ENCODE data around the gene TMEM59L.

Gene TMEM59L

DNA sequence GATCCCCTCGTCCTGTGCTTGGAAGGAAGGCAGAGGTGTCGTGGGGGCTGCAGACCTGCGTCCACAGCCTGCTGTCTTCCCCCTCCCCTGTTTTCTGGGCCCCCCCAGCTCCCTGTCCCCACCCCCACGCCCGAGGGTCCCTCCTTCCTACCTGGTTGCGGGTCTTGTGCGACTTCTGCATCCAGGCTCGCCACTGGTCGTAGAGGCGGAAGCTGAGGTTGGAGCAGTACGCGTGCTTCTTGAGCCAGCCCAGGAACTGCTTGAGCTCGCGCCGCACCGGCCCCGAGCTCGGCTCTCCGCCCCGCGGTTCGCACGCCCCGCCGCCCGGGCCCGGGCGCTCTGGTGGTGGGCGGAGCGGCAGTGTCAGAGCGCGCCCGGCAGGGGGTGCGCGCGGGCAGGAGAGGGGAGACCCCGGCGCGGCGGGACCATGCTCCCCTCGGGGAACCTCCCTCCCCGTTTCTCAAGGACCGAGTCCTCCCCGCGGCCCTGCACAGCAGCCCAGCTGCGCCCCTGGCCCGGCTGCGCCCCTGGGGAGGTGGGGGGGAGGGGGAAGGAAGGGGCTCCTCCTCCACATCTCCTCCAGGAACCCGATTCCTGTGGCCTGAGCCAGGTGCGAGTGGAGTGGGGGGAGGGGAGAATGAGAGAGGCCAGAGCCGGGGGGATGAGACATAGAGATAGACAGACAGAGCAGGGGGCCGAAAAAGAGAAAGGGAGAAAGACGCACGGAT, 18.4 kb upstream of the TMEM59L start (continued):
- peak; percentile 78 for TF ChIP-seq SP2 (tag by site-specific recombination; IDR thresholded peaks at IDR 0.05)
- TF ChIP-seq ZNF2 (tag by site-specific recombination; IDR thresholded peaks at IDR 0.05): 0 out of 2 replicates have a peak, but pooled peaks have one; percentile 27
- peak; percentile 38; the same call in 1 of the 2 replicates for TF ChIP-seq ZXDB (tag by site-specific recombination; IDR thresholded peaks at IDR 0.05)
- TF ChIP-seq ZNF398 (tag by site-specific recombination; IDR thresholded peaks at IDR 0.05): peak; percentile 96
- TF ChIP-seq ZNF701 (tag by site-specific recombination; IDR thresholded peaks at IDR 0.05): peak; percentile 21; the same call in 1 of the 2 replicates
- TF ChIP-seq ZNF19 (tag by site-specific recombination; IDR thresholded peaks at IDR 0.05; ENCODE audit: low read depth): no peak
- TF ChIP-seq ZNF660 (tag by site-specific recombination; IDR thresholded peaks at IDR 0.05): peak; percentile 89
- TF ChIP-seq, protein P1, sequence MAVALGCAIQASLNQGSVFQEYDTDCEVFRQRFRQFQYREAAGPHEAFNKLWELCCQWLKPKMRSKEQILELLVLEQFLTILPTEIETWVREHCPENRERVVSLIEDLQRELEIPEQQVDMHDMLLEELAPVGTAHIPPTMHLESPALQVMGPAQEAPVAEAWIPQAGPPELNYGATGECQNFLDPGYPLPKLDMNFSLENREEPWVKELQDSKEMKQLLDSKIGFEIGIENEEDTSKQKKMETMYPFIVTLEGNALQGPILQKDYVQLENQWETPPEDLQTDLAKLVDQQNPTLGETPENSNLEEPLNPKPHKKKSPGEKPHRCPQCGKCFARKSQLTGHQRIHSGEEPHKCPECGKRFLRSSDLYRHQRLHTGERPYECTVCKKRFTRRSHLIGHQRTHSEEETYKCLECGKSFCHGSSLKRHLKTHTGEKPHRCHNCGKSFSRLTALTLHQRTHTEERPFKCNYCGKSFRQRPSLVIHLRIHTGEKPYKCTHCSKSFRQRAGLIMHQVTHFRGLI (tag by site-specific recombination; IDR thresholded peaks at IDR 0.05): 0 out of 2 replicates have a peak, but pooled peaks have one; percentile 22
- TF ChIP-seq ZNF561 (tag by site-specific recombination; IDR thresholded peaks at IDR 0.05; ENCODE audit: borderline replicate concordance): peak; percentile 71; the same call in 1 of the 2 replicates
- TF ChIP-seq ZFHX2 (tag by site-specific recombination; conservative IDR thresholded peaks at IDR 0.05): peak; percentile 53
- TF ChIP-seq KLF10 (tag by site-specific recombination; IDR thresholded peaks at IDR 0.05): 0 out of 2 replicates have a peak, but pooled peaks have one; percentile 66
- TF ChIP-seq, protein P2, sequence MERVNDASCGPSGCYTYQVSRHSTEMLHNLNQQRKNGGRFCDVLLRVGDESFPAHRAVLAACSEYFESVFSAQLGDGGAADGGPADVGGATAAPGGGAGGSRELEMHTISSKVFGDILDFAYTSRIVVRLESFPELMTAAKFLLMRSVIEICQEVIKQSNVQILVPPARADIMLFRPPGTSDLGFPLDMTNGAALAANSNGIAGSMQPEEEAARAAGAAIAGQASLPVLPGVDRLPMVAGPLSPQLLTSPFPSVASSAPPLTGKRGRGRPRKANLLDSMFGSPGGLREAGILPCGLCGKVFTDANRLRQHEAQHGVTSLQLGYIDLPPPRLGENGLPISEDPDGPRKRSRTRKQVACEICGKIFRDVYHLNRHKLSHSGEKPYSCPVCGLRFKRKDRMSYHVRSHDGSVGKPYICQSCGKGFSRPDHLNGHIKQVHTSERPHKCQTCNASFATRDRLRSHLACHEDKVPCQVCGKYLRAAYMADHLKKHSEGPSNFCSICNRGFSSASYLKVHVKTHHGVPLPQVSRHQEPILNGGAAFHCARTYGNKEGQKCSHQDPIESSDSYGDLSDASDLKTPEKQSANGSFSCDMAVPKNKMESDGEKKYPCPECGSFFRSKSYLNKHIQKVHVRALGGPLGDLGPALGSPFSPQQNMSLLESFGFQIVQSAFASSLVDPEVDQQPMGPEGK (tag by site-specific recombination; IDR thresholded peaks at IDR 0.05): peak; percentile 80
- peak; percentile 74 for TF ChIP-seq ZBTB20 (tag by site-specific recombination; IDR thresholded peaks at IDR 0.05)
- no peak for TF ChIP-seq ZNF362 (tag by site-specific recombination; IDR thresholded peaks at IDR 0.05)
- peak; percentile 55 for TF ChIP-seq GLIS1 (tag by site-specific recombination; IDR thresholded peaks at IDR 0.05)
- TF ChIP-seq, protein P3, sequence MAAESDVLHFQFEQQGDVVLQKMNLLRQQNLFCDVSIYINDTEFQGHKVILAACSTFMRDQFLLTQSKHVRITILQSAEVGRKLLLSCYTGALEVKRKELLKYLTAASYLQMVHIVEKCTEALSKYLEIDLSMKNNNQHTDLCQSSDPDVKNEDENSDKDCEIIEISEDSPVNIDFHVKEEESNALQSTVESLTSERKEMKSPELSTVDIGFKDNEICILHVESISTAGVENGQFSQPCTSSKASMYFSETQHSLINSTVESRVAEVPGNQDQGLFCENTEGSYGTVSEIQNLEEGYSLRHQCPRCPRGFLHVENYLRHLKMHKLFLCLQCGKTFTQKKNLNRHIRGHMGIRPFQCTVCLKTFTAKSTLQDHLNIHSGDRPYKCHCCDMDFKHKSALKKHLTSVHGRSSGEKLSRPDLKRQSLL (tag by site-specific recombination; IDR thresholded peaks at IDR 0.05): peak; percentile 67
- no peak for TF ChIP-seq ZNF518A (tag by site-specific recombination; conservative IDR thresholded peaks at IDR 0.05; ENCODE audit: low read depth)
- no peak for TF ChIP-seq ZFP69B (tag by site-specific recombination; IDR thresholded peaks at IDR 0.05)
- TF ChIP-seq SALL2 (tag by site-specific recombination; IDR thresholded peaks at IDR 0.05; ENCODE audit: borderline replicate concordance): no peak
- TF ChIP-seq KLF1 (tag by site-specific recombination; IDR thresholded peaks at IDR 0.05): peak; percentile 19; the same call in 1 of the 2 replicates
- TF ChIP-seq ZNF148 (tag by site-specific recombination; IDR thresholded peaks at IDR 0.05; ENCODE audit: borderline replicate concordance): no peak
- TF ChIP-seq ZIC2 (tag by site-specific recombination; IDR thresholded peaks at IDR 0.05): peak; percentile 93
- peak; percentile 46 for TF ChIP-seq ZBTB17 (tag by site-specific recombination; IDR thresholded peaks at IDR 0.05)
